ENCODE data around the gene CCNT1.
"Not testable (repeated sequence)": the region's sequence is repeated elsewhere in the genome, so short reads cannot be mapped to it uniquely, and the experiment has no call there.

Gene CCNT1

DNA sequence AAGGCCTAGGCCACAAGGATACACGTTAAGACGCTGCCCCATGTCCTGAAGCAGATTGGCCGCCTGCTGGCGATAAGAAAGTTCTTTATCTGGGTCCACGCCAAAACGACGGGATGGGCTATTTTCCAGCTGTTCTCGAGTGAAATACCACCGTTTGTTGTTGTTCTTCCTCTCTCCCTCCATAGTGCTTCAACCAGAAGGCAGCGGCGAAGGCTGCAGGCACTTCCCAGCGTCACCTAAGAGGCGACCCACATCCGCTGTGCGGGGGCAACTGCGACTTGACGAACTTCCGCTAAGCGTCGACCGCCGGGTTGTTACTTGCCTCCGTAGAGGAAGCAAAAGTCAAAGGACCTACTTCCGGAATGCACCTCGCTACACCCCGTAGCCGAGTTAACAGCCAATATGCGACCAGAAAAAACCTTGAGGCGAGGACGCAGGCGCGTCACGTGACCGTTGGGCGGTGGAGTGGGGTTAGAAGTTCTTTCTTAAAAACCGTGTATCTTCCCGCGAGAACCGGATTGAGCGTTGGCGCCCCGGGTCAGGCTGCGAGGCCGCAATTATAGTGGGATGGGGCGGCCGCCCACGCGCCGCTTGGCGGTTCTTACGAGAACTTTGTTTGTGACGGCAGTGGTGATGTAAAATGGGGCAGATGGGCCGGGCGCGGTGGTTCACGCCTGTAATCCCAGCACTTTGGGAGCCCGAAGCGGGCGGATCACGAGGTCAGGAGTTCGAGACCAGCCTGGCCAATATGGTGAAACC, at the start of gene CCNT1:
Gene CCNT1 (minus strand): TSS at position 215 of the 759 bp plus-strand sequence. CDS start 32 bp downstream, at position 183.
- DNase-seq: peak; percentile 99 to 100

DNA sequence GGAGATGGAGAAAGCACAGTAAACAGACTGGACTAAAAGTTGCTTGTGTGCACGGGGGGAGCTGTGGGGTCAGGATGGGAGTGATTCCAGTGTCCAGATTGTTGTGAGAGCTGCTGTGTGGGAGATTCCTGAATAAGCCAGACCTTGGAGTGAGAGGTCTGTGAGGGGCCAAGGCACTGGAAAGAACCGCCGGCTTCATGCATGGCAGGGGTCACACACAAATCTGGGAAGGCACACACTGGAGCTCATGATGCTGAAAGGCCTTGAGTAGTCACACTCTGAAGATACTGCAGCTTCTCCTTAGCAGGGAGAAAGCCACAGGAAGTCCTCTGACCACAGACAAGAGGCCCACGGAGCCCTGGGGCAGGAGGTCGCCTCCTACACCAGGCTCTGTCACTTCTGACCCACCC, 49.3 kb upstream of the CCNT1 start:
- DNase-seq: no peak

DNA sequence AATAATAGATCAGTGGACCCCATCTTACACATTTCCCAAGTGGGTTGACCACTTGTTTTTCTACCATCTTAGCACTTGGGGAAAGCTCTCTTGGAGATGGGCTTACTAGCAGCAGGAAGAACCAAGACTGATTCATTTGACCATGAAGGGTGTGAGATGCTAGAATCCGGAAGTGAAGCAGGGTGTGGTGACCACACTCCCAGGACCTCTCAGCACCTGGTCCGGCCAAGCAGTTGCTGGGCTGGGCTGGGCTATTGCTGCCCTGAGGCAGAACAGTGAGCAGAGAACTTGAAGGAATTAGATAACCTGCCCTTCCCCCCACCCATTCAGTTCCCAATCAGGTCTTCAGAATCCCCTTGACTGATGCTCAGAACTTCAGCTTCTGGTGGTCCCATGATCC, 48.0 kb upstream of the CCNT1 start:
- DNase-seq: no peak

DNA sequence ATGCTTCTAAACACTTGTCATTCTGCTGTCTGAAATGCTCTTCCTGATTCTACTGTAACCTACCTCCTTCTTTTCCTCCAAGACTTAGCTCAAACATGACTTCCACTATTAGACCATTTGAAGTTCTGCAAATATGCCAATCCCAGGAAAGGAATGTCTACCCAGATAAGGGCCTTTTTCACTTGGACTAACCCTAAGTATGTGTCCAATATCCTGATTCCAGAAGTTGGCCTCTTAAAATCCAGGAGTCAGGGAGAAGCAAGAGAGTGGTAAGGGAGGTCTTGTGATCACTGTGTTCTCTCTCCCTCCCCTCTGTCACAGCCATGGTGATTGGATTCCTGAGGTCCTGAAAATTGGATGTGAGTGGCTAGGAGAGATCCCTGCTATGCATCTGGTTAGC, 42.2 kb upstream of the CCNT1 start:
- no peak for DNase-seq

DNA sequence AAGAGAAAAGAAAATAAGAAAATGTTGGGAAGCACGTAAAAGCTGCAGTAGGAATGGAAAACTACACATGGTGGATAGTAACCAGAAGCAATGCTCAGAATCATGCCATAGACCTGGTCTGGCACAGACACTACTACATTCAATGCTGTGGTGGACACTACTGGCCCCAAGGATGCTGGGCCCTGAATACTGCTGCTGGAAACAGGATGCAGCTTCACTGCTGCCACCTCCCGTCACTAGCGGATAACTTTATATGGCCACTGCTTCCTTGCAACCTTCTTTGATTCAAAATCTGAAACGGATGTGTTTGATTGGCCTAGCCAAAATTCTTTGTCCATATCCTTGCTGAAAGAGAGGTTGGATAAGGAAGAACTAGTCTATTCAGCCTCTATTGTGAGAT, 41.7 kb upstream of the CCNT1 start:
- peak in 1 of 2 experiments; percentile 1 for DNase-seq

DNA sequence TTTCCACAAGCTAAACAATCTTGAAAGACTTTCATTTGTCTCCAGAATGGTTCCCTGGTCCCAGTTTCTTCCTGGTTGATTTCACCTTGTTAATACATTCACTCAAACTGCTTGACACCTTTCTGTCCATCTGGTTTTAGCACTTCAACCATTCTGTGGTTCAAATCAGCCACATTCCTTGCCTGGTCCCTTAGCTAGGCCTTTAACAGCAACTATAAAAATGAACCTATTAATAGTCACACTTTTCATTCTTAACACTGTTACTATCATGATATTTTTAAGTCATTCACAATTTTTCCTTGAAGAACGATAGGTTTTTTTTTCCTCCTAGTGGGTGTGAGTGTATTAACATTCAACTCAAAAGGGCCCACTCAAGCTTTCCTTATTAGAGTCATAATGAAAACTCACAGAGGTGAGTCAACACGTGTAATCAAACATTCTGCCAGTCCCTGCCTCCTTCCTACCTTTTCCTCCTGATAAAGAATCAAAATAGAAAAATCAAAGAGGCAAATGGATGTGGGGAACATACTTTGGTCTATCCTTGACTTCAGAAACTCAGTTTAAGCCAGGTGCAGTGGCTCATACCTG, 34.4 kb upstream of the CCNT1 start:
- DNase-seq: no peak

DNA sequence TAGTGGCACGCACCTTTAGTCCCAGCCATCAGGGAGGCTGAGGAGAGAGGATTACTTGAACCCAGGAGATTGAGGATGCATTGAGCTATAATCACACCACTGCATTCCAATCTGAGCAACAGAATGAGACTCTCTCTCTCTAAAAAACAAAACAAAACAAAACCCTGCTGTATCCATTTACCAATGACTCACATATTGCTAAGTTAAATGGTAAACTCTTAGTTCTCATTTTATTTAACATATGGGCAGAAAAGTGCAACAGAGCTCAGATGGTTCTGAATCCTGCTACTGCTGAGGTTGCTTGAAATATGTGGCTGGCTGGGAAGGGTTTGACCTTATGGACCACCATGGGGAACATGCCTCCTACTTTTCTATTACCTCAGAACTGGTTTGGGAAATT, 33.7 kb upstream of the CCNT1 start:
- DNase-seq: no peak

DNA sequence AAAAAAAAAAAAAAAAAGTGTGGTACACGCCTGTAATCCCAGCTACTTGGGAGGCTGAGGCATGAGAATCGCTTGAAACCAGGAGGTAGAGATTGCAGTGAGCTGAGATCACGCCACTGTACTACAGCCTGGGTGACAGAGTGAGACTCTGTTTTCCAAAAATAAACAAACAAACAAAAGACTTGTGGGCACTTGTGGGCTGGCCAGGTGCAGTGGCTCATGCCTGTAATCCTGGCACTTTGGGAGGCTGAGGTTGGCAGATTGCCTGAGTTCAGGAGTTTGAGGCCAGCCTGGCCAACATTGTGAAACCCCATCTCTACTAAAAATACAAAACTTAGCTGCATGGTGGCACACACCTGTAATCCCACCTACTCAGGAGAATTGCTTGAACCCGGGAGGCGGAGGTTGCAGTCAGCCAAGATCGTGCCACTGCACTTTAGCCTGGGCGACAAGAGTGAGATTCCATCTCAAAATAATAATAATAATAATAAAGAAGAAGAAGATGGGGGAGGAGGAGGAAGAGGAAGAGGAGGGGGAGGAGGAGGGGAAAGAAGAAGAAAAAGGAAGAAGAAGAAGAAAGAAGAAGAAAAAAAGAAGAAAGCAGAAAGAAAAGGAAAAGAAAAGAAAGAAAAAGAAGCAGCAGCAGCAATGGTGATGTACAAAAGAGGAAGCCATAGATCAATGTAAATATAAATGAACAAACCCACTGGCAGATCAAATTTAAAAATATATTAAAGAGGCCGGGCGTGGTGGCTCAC, 27.9 kb upstream of the CCNT1 start:
- peak; percentile 6 to 51 for DNase-seq

DNA sequence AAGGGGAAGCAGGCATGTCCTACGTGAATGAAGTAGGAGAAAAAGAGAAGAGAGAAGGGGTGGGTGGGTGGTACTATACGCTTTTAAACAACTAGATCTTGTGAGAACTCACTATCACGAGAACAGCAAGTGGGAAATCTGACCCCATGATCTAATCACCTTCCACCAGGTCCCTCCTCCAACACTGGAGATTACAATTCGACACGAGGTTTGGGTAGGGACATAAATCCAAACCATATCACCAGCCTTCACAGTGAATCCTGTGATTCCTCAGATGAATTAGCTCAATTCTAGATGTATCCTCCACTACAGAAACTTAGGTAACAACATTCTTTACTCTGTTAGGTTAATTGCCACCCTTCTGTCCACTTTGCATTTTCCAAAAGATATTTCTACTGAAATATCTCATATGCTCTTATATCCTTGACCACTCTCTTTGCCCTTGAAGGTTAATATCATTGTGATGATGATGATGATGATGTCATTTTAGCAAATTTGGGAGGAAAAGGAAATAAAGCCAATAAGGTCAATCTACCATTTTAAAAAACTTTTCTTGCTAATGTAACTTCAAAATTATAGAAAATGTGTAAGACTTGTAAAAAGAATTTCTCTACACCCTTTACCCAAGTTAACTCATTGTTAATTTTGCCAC, 23.2 kb upstream of the CCNT1 start:
- DNase-seq: no peak

DNA sequence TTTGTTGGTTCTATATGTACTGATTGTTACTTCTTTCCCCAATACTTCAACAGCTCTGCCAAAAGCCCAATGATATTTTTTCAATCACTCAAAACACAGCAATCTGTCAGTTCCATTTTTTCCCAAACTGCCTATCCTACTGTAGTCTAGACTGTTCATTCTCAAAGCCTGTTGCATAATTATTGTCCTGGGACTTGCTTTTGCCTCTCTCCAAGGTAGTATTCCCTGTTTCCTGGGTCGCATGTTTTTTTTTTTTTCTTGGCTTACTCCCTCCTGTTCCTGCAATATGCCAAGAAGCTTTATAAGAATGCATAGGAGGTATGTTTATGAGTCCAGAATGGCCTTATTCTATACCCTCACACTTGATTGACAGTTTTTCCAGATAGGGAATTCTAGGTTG, 19.9 kb upstream of the CCNT1 start:
- no peak for DNase-seq

DNA sequence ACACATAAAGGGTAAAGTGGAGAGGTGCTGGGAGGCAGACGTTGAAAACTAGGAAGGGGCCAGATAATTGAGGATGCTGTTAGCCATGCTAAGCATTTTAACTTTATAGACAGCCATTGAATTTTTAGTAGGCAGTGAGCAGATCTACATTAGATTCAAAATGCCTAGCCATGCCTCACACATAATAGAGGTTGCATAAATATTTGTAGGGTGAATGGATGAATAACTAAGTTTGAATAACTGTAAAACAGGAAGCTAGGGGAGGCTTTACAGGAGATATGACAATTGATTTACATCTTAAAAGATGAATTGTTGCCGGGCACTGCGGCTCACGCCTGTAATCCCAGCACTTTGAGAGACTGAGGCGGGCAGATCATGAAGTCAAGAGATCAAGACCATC, 12.3 kb upstream of the CCNT1 start:
- DNase-seq: no peak

DNA sequence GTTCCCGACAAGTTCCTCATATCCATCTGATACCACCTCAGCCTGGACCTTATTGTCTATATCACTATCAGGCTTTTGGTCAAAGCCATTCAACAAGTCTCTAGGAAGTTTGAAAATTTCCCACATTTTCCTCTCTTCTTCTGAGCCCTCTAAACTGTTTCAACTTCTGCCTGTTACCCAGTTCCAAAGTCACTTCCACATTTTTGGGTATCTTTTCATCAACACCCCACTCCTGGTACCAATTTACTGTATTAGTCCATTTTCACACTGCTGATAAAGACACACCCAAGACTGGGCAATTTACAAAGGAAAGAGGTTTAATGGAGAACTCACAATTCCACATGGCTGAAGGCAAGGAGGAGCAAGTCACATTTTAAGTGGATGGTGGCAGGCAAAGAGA, 4.2 kb upstream of the CCNT1 start:
- DNase-seq: not testable (repeated sequence)

DNA sequence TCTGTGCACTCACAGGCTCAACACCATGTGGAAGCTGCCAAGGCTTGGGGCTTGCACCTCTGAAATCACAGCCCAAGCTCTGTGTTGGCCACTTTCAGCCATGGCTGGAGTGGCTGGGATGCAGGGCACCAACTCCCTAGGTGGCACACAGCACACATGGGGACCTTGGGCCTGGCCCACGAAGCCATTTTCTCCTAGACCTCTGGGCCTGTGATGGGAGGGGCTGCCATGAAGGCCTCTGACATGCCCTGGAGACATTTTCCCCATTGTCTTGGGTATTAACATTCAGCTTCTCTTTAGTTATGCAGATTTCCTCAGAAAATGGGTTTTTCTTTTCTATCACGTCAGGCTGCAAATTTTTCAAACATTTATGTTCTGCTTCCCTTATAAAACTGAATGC, 3.7 kb upstream of the CCNT1 start:
- DNase-seq: not testable (repeated sequence)

DNA sequence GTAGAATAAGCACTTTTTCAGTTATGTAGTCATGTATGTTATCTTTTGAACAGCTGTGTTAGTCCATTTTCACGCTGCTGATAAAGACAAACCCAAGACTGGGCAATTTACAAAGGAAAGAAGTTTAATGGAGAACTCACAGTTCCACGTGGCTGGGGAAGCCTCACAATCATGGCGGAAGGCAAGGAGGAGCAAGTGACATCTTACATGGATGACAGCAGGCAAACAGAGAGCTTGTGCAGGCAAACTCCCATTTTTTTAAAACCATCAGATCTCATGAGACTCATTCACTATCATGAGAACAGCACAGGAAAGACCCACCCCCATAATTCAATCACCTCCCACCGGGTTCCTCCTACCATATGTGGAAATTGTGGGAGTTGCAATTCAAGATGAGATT, 2.5 kb upstream of the CCNT1 start:
- DNase-seq: not testable (repeated sequence)

DNA sequence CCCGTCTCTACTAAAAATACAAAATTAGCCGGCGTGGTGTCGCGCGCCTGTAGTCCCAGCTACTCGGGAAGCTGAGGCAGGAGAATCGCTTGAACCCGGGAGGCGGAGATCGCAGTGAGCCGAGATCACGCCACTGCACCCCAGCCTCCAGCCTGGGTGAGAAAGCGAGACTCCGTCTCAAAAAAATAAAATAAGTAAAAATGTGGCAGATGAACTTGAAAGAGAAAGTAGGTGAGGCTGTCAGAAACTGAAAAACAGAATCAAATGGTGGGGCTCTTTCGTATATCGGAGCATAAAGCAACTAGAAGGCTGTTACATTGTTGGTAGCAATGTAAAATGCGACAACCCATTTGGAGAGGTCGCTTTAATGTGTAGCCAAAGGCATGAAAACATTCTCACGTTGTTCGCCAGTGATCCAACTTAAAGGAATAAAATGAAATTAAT, 767 bp upstream of the CCNT1 start:
- no peak for DNase-seq

DNA sequence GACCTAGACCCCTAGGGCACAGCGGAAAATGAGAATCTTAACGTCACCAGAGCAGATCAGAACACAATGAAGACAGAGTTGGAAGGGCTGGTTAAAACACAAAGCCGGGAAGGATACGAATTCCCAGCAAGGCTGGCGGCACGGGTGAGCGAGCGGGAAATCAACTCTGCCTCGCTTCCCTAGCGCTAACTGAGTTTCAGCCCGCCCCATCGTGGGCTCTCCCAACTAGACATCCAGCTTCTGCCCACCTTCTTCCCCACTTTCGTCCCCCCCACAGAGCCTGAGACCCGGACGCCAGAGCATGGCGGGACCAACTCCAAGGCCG, 377 bp downstream of the CCNT1 start:
- no peak for DNase-seq

DNA sequence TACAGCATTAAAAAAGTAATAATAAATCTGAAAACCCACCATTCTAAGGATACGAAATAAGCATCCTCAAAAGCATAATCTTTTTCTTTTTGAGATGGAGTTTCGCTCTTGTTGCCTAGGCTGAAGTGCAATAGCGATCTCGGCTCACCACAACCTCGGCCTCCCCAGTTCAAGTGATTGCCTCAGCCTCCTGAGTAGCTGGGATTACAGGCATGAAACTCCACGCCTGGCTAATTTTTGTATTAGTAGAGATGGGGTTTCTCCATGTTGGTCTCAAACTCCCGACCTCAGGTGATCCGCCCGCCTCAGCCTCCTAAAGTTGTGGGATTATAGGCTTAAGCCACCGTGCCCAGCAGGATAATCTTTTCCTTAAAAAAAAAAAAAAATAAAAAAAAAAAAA, 4.3 kb downstream of the CCNT1 start:
- no peak for DNase-seq

DNA sequence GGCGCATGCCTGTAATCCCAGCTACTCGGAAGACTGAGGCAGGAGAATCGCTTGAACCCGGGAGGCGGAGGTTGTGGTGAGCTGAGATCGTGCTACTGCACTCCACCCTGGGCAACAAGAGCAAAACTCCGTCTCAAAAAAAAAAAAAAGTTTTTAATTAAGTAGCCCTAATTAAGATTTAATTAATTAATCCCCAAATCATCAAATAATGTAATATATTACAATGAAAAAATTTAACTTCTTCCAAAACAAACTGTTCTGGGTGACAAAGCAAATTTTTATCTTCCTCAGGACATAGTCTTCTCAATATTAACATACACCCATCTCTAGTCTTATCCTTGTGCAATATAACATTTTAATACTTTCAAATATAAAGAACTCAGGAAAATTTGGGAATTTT, 17.7 kb downstream of the CCNT1 start:
- not testable (repeated sequence) for DNase-seq

DNA sequence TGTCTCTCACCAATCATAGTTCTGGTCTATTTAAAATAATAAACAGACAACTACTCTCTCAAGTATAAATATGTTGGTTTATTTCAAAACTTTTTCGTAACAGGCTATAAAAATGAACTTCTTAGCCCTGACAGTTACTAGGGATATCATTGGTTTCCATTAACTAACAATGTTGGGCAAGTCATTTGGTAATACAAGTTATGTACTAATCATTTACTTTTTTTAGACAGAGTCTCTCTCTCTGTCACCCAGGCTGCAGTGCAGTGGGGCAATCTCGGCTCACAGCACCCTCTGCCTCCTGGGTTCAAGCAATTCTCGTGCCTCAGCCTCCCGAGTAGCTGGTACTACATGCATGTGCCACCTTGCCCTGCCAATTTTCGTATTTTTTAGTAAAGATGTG, 19.9 kb downstream of the CCNT1 start:
- DNase-seq: no peak

DNA sequence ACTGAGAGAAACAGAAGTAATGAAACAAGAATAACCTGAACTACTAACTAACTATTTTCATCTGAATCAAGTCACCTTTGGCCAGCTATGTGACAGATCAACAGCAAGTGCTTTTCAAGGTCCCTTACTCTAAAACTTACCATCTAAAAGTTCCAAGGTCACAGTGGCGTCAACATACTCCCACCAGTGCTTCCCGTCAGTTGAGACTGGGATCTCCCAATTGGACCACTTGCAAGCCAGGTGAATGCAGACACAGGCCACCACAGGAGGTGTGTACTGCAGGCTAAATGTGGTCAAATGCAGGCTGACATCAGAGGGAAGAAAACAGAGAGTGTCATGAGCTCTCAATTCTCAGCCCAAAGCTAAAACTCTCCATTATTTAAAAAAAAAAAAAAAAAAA, 20.6 kb downstream of the CCNT1 start:
- DNase-seq: no peak

DNA sequence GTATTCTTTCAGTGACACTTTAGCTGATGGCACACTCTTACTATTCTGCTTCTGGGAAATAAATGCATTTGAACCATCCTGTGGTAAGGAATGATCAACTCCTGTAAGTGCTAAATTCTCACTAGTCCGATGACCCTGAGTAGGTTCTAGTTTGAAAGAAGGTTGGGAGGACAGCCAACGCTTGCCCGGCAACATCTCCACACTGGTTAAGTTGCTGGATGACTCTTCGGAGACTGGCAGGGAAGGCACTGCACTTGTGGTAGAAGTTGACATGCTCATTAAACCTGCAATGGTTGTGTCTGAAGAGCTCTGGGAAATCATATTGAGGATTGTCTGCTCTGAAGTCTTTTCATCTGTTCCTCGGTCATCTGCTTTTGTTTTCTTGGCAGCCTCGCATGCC, 22.5 kb downstream of the CCNT1 start:
- DNase-seq: no peak

DNA sequence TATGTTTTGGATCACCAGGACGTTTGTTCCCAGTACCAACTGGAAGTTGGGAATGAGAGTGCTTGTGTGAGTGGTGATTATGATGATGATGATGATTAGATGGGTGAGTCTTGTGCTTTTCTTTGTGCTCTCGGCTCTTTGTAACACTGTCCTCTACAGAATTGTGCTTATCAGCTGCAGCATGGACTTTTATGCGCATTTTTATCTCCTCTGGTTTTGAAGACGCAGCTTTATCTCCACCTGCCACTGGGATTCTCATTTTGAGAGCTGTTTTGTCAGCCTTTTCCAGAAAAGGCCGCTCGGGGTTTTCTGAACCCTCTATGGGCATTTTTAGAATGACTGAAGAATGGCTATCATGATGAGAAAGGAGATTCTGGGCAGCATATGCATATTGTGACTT, 22.9 kb downstream of the CCNT1 start:
- no peak for DNase-seq

DNA sequence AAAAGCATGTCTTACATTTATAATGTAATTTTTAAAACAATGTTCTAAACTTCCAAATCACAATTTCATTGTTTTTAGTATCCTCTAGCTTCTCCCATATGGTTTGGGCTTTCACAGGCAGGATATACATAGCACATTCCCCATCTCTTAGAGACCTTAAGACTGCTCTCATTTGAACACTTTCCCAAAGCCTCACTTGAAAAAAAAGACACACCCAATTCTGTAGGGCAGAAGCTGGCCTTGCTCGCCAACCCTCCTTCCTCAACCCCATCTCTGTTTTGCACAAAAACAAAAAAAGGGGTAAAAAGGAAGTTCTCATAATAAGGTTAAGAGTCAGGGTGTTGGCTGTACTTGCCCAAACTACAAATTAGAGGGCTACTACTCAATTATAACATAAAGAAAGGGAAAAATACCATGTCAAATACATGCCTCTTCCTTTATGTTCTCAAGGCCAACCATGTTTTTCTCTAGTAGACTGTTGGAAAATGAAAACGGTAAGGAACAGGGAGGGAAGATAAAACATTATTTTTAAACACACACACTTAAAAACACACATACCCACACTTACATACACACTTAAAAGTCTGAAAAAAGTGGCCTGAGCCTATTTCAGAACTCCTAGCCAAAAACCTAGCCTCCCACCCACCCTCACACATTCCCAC, 24.6 kb downstream of the CCNT1 start:
- DNase-seq: no peak
